Fibroblast of pulmonary artery (primary cell): ENCODE measurements around the gene SMAD3.
"Not testable (repeated sequence)": the region's sequence is repeated elsewhere in the genome, so short reads cannot be mapped to it uniquely, and the experiment has no call there.

Source experiments
- DNase-seq: peaks from one replicate; pipeline ENCODE4 v3.0.0-alpha.2; 2010; ENCODE audit warnings: low read depth
- H3K4me3 ChIP-seq: replicated peaks from 2 replicates; pipeline ENCODE4 v1.5.1; 2011; ENCODE audit warnings: low read depth, mild to moderate bottlenecking, control low read depth, low read length, moderate library complexity
- CTCF ChIP-seq: IDR thresholded peaks from 2 replicates; pipeline ENCODE4 v1.5.1; 2011; ENCODE audit warnings: mild to moderate bottlenecking, control low read depth, low read length, inconsistent platforms; ENCODE audit errors: missing control alignments

Gene SMAD3

GRCh38 chr15:67119238-67119846 is 53.9 kb downstream of the SMAD3 start:
- no peak for DNase-seq
- TF ChIP-seq CTCF: no peak

GRCh38 chr15:67120009-67120838 is 54.8 kb downstream of the SMAD3 start:
- no peak for DNase-seq
- no peak for TF ChIP-seq CTCF
- H3K4me3 ChIP-seq: no peak overlapping the region

More at GRCh38 chr15:67119238-67119846, 53.9 kb downstream of the SMAD3 start:
- no peak overlapping the region for H3K4me3 ChIP-seq

- peak overlapping the region; percentile 6 for H3K4me3 ChIP-seq
- DNase-seq: peak; percentile 96
- TF ChIP-seq CTCF: no peak
Observed at GRCh38 chr15:67120839-67121643, 55.6 kb downstream of the SMAD3 start.

GRCh38 chr15:67121644-67122605 is 56.5 kb downstream of the SMAD3 start:
- no peak overlapping the region for H3K4me3 ChIP-seq
- TF ChIP-seq CTCF: no peak
- no peak for DNase-seq

GRCh38 chr15:67122816-67123215 is 57.4 kb downstream of the SMAD3 start:
- not testable (repeated sequence) for DNase-seq, H3K4me3 ChIP-seq

- H3K4me3 ChIP-seq, DNase-seq: not testable (repeated sequence)
Observed at GRCh38 chr15:67123291-67123690, 57.9 kb downstream of the SMAD3 start.

GRCh38 chr15:67124111-67124510 is 58.7 kb downstream of the SMAD3 start:
- no peak for TF ChIP-seq CTCF

More at GRCh38 chr15:67124111-67124510, 58.7 kb downstream of the SMAD3 start:
- no peak overlapping the region for H3K4me3 ChIP-seq
- no peak for DNase-seq
